Keratinocyte (primary cell): ENCODE data around the gene GABRB1. TPM values are rescaled to one million over a fixed set of nuclear protein-coding genes. Genes with fewer than 3 reads are reported as not detected.

Experiments
- DNase-seq: peaks from one replicate; pipeline ENCODE4 v3.0.0-alpha.2; 2011; ENCODE audit warnings: low read depth, missing footprints, low spot score
- FAIRE-seq: peaks from 2 replicates; lab custom pipeline; 2011; peaks lifted over from hg19 to GRCh38; lab: Jason Lieb, UNC
- H2AFZ ChIP-seq: 2 replicates; pipeline ENCODE4 v1.6.0; 2012; ENCODE audit warnings: low read length, control low read depth, inconsistent platforms; ENCODE audit not compliant: control insufficient read depth
- H3K27ac ChIP-seq: 2 replicates; pipeline ENCODE4 v1.5.1; 2011; ENCODE audit warnings: low read length; ENCODE audit not compliant: control insufficient read depth, insufficient read depth
- H3K27me3 ChIP-seq: 3 replicates; pipeline ENCODE4 v1.6.0; 2011; ENCODE audit warnings: low read length; ENCODE audit not compliant: control insufficient read depth, insufficient read depth; ENCODE audit errors: extremely low read depth
- H3K36me3 ChIP-seq, 2 experiments: 2 replicates in 1 of 2; 3 replicates in 1 of 2; pipeline ENCODE4 v1.5.1; 2011; ENCODE audit warnings: low read length in 2 of 2, mild to moderate bottlenecking in 1 of 2; ENCODE audit not compliant: control insufficient read depth in 2 of 2, insufficient read depth in 2 of 2; ENCODE audit errors: extremely low read depth in 1 of 2
- H3K4me1 ChIP-seq: 3 replicates; pipeline ENCODE4 v1.5.1; 2011; ENCODE audit warnings: low read length; ENCODE audit not compliant: control insufficient read depth, insufficient read depth; ENCODE audit errors: extremely low read depth
- H3K4me2 ChIP-seq: 3 replicates; pipeline ENCODE4 v1.6.0; 2011; ENCODE audit warnings: low read depth, low read length; ENCODE audit not compliant: control insufficient read depth, insufficient read depth; ENCODE audit errors: extremely low read depth
- H3K4me3 ChIP-seq, 3 experiments: fragments of 200-600 bp in 1 of 3; sonication (generic) in 1 of 3; 2 replicates in 2 of 3; 3 replicates in 1 of 3; pipeline ENCODE4 v1.5.1; 2011 to 2016; ENCODE audit warnings: low read length in 3 of 3, mild to moderate bottlenecking in 3 of 3, control low read depth in 2 of 3, inconsistent platforms in 1 of 3, low read depth in 1 of 3, mixed read lengths in 1 of 3, mixed run types in 1 of 3, moderate library complexity in 1 of 3; ENCODE audit not compliant: control insufficient read depth in 2 of 3, insufficient read depth in 2 of 3; ENCODE audit errors: extremely low read depth in 1 of 3
- H3K79me2 ChIP-seq: 2 replicates; pipeline ENCODE4 v1.6.0; 2012; ENCODE audit warnings: low read length; ENCODE audit not compliant: control insufficient read depth, insufficient read depth
- H3K9ac ChIP-seq: 3 replicates; pipeline ENCODE4 v1.6.0; 2011; ENCODE audit warnings: low read length; ENCODE audit not compliant: control insufficient read depth, insufficient read depth; ENCODE audit errors: extremely low read depth
- H3K9me1 ChIP-seq: 3 replicates; pipeline ENCODE4 v1.6.0; 2011; ENCODE audit warnings: low read length; ENCODE audit not compliant: control insufficient read depth, insufficient read depth; ENCODE audit errors: extremely low read depth
- H3K9me3 ChIP-seq: 2 replicates; pipeline ENCODE4 v1.5.1; 2012; ENCODE audit warnings: low read depth, low read length; ENCODE audit not compliant: control insufficient read depth
- H4K20me1 ChIP-seq: 3 replicates; pipeline ENCODE4 v1.6.0; 2011; ENCODE audit warnings: low read length; ENCODE audit not compliant: control insufficient read depth, insufficient read depth; ENCODE audit errors: extremely low read depth
- EZH2 ChIP-seq: IDR thresholded peaks from one replicate; pipeline ENCODE4 v1.6.1; 2012; ENCODE audit warnings: inconsistent platforms, mild to moderate bottlenecking, low read length, moderate library complexity
- dilution Hi-C: fragments of 300-500 bp; cut with MboI; formaldehyde crosslinking; loops from one replicate; pipeline ENCODE4 v1.7.0; 2020; ENCODE audit warnings: low sequenced_read_pairs; ENCODE audit not compliant: extremely low pct_ligation_motif_present
- polyA plus RNA-seq, 5 experiments: library from polyadenylated mRNA; depleted of rRNA in 3 of 5; stranded (reverse) in 3 of 5; stranded (forward) in 1 of 5; unstranded in 1 of 5; fragments of >200 nt; gene quantifications; 1 replicate in 1 of 5; 2 replicates in 3 of 5; 3 replicates in 1 of 5; pipeline versions ENCODE4 v1.2.1 to v1.2.3, GENCODE V29; 2011 to 2012; ENCODE audit warnings: missing spikeins in 2 of 5, low read depth in 1 of 5, low replicate concordance in 1 of 5
- TF ChIP-seq, protein P1 (sequence below), 3 experiments: IDR thresholded peaks in 1 of 3; conservative IDR thresholded peaks in 1 of 3; optimal IDR thresholded peaks in 1 of 3; 2 replicates in 2 of 3; 3 replicates in 1 of 3; pipeline versions ENCODE3 to v1.5.1; 2011; ENCODE audit warnings: low read length in 3 of 3, mild to moderate bottlenecking in 3 of 3, moderate library complexity in 2 of 3, control low read depth in 1 of 3, inconsistent platforms in 1 of 3; ENCODE audit not compliant: insufficient read depth in 2 of 3; ENCODE audit errors: extremely low read depth in 1 of 3

Gene GABRB1
- polyA plus RNA-seq, 1 donor (not counting 4 experiments of a cell fraction or from before 2014, with no cell fraction given), result not detected

DNA sequence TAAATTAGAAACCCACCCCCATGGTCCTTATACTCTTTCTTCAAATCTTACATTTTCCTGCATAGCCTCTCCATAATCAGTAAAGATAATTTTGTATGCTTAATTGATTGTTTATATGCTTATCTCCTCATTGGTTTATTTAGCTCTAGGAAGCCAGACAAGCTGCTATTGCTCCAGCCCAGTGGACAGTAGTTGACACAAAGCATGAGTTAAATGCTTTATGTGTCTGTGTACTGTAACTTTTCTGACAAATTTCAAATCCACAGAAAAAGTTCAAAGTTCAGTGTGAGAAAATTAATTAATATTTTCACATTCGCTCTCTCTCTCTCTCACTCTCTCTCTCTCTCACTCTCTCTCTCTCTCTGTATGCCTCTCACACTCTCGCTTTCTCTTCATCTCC, 181.7 kb downstream of the GABRB1 start:
- Histone ChIP-seq H2AFZ (no peak overlapping the region), H3K36me3 (no peaks in the 10 kb centered on the region), H3K9me3 (no peaks in the 10 kb centered on the region), H3K27ac (no peak overlapping the region), H3K4me1 (peaks cover 9% of the 10 kb centered on the region), H3K4me3 (no peak overlapping the region), H3K79me2 (no peaks in the 10 kb centered on the region), H3K9ac (no peak overlapping the region), H3K9me1 (no peaks in the 10 kb centered on the region), H4K20me1 (no peaks in the 10 kb centered on the region), H3K27me3 (no peaks in the 10 kb centered on the region), H3K4me2 (no peak overlapping the region)
- FAIRE-seq (no peak), DNase-seq (no peak)
- no peak for TF ChIP-seq EZH2
- TF ChIP-seq, protein P1, sequence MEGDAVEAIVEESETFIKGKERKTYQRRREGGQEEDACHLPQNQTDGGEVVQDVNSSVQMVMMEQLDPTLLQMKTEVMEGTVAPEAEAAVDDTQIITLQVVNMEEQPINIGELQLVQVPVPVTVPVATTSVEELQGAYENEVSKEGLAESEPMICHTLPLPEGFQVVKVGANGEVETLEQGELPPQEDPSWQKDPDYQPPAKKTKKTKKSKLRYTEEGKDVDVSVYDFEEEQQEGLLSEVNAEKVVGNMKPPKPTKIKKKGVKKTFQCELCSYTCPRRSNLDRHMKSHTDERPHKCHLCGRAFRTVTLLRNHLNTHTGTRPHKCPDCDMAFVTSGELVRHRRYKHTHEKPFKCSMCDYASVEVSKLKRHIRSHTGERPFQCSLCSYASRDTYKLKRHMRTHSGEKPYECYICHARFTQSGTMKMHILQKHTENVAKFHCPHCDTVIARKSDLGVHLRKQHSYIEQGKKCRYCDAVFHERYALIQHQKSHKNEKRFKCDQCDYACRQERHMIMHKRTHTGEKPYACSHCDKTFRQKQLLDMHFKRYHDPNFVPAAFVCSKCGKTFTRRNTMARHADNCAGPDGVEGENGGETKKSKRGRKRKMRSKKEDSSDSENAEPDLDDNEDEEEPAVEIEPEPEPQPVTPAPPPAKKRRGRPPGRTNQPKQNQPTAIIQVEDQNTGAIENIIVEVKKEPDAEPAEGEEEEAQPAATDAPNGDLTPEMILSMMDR (optimal IDR thresholded peaks at IDR 0.05 in 1 of 3, IDR thresholded peaks at IDR 0.05 in 1 of 3, conservative IDR thresholded peaks at IDR 0.05 in 1 of 3; ENCODE audit: extremely low read depth in 1 of 3, insufficient read depth in 2 of 3, low read length in 3 of 3), result no peak
- dilution Hi-C loops, result no loop called here

GRCh38 chr4:47213539-47213938, 182.2 kb downstream of the GABRB1 start:
- H3K4me1 ChIP-seq, result peaks cover 9% of the 10 kb centered on the region
- H3K79me2 ChIP-seq, result no peaks in the 10 kb centered on the region
- H3K27ac ChIP-seq, result no peak overlapping the region
- H3K9ac ChIP-seq, result no peak overlapping the region
- H3K27me3 ChIP-seq, result no peaks in the 10 kb centered on the region
- no peak overlapping the region for H2AFZ ChIP-seq
- TF ChIP-seq, protein P1 (optimal IDR thresholded peaks at IDR 0.05 in 1 of 3, IDR thresholded peaks at IDR 0.05 in 1 of 3, conservative IDR thresholded peaks at IDR 0.05 in 1 of 3; ENCODE audit: extremely low read depth in 1 of 3, insufficient read depth in 2 of 3, low read length in 3 of 3), result no peak
- TF ChIP-seq EZH2, result no peak
- H3K36me3 ChIP-seq, result no peaks in the 10 kb centered on the region
- no peaks in the 10 kb centered on the region for H3K9me1 ChIP-seq
- dilution Hi-C loops, result no loop called here
- H3K4me3 ChIP-seq, result no peak overlapping the region
- no peak for FAIRE-seq
- no peaks in the 10 kb centered on the region for H3K9me3 ChIP-seq
- no peak overlapping the region for H3K4me2 ChIP-seq
- DNase-seq, result no peak
- H4K20me1 ChIP-seq, result no peaks in the 10 kb centered on the region
